GM18502 (cell line): ENCODE results near the gene UGT1A3.
"Not testable (repeated sequence)": the region's sequence is repeated elsewhere in the genome, so short reads cannot be mapped to it uniquely, and the experiment has no call there.

Source experiments
- ATAC-seq: cut with Tn5 transposase; IDR thresholded peaks from one replicate; pipeline ENCODE4 v1.9.1; 2021; ENCODE audit warnings: mild to moderate bottlenecking; ENCODE audit not compliant: unreplicated experiment, poor library complexity

The UGT1A3 gene

DNA sequence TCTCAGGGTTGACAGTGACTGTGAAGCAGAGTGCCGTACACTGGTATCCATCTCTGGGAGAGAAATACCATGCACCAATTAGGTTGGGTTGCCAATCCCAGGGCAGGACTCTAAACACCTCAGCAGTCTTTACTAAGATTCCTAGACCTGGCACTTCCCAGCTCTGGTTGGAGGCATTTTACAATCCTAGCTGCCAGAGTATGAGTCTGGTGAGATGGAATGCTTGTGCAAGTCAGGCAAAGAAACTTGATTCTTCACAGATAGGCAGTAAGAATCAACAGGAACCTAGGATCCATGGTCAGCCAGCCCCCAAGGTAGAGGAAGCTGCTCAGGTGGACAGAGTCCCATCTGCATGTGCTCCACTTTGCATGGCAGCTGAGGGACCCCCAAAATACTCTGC, 22.1 kb upstream of the UGT1A3 start:
- ATAC-seq = no peak

DNA sequence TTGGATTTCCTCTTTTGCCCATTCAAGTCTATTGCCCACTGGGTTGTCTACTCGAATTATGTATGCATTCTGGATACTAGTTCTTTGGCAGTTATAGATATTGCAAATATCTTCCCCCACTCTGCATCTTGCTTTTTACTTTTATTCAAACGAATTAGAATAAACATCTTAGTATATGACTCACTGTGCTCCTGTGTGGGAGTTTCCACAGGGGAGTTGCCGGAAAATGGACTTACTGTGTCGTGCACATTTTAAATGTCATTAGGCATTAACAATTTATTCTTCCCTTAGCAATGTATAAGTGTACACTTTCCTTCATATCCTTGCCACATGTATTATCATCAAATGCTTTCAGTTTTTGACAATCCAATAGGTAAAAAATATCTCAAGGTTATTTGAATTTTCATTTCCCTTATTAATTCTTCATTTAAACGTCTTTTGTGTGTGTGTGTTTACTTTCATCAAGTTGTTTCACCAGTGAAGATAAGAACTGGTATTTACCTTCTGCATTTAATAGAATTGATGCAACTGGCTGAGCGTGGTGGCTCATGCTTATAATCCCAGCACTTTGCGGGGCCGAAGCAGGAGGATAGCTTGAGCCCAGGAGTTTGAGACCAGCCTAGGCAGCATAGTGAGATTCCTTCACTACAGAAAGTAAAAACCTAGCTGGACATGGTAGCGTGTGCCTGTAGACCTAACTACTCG, 20.8 kb upstream of the UGT1A3 start:
- ATAC-seq = no peak

DNA sequence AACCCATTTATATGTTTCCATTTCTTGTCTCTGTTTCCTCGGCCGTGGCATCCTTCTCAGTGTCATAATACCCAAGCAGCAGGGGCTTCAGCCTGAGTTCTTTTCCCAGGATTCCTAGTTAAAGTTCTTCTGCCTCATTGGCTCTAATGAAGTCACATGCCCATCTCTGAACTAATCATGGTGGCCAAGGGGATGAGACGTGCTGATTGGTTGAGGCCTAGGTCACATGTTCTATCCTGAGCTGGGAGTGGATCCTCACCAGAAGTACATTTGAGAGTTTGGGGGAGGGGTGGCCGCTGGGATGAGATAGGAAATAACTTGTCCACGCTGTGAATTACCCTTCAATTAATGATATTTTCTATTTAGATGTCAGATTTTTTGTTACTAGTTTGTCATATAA, 19.9 kb upstream of the UGT1A3 start:
- ATAC-seq = no peak

DNA sequence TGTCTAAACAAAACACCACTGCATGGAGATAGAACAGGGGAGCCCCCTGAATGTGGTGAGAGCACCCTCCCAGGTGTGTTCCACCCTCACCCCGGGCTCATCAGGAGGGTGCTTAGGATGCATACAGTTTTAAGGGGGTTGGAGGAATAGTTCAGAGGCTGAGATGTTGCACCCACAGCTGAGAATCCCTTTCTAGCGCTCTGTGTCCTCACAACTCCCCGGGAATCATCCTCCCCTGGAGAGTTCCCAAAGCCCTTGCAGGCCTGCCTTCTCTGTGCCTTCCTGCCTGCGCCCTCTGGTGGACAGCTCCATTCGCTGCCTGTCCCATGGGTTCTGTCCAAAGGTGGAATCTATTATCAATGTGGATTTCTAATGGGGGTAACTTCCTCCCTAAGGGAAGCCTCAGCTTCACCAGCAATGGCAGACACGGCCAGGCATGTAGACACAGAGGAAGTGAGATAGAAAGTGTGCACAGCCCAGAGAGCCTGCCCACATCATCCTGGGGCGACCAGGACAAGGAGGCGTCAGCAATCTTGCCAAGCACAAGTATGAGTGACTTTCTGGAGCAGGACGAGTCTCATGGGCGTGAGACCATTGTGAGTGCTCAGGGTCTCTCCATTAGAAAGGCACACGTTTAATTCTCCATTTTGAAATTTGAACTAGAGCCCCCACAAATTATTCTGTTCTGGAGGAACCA, 17.4 kb upstream of the UGT1A3 start:
- peak; percentile 50 for ATAC-seq

DNA sequence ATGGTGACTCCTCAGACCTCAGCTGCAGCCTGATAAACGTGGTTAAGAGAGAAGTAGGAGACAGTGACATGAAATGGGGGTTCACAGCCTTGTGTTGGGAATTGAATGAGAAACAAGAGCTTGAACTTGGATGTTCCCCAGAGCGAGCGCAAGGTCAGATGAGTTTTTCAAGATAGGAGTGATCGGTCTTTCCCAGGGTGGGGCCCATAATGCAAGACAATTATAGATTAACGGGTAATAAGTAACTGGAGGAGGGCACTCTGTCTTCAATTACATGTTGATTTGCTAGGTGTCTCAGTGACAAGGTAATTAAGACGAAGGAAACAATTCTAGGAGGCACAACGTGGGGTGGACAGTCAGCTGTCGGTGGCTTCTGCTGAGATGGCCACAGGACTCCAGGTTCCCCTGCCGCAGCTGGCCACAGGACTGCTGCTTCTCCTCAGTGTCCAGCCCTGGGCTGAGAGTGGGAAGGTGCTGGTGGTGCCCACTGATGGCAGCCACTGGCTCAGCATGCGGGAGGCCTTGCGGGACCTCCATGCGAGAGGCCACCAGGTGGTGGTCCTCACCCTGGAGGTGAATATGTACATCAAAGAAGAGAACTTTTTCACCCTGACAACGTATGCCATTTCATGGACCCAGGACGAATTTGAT, 16.1 kb upstream of the UGT1A3 start, which contains the start of gene UGT1A5:
Gene UGT1A5, plus strand, starts transcription at position 297 of the 651 bp plus-strand sequence. Its CDS starts 85 bp downstream, at position 382.
- no peak for ATAC-seq

DNA sequence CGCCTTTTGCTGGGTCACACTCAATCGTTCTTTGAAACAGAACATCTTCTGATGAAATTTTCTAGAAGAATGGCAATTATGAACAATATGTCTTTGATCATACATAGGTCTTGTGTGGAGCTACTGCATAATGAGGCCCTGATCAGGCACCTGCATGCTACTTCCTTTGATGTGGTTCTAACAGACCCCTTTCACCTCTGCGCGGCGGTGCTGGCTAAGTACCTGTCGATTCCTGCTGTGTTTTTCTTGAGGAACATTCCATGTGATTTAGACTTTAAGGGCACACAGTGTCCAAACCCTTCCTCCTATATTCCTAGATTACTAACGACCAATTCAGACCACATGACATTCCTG, 15.6 kb upstream of the UGT1A3 start:
- ATAC-seq = no peak

DNA sequence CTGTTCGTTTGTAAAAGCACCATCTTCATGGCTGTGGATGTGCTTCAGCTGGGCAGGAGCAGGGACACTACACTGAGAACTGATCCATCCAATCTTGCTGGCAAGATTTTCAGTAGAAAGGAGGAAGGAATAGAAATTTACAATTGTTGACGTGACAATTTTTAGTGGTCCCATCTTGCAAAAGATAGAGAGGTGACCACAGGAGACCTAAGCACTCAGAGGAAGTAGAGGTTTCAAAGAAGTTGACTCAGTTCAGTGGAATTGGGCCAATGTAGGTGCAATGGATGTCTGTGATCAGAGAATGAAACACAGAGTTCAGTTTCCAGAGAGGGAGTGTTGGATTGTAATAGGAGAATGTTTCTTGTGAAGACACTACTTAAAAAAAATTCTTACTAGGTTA, 14.7 kb upstream of the UGT1A3 start:
- no peak for ATAC-seq

DNA sequence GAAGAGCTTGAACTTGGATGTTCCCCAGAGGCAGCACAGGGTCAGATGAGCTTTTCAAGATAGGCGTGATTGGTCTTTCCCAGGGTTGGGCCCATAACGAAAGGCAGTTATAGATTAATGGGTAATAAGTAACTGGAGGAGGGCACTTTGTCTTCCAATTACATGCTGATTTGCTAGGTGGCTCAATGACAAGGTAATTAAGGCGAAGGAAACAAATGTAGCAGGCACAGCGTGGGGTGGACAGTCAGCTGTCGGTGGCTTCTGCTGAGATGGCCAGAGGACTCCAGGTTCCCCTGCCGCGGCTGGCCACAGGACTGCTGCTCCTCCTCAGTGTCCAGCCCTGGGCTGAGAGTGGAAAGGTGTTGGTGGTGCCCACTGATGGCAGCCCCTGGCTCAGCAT, 10.3 kb upstream of the UGT1A3 start, which contains the start of gene UGT1A4:
Gene UGT1A4, plus strand, starts transcription at position 185 of the 400 bp plus-strand sequence. Its CDS starts 85 bp downstream, at position 270.
- ATAC-seq = no peak

DNA sequence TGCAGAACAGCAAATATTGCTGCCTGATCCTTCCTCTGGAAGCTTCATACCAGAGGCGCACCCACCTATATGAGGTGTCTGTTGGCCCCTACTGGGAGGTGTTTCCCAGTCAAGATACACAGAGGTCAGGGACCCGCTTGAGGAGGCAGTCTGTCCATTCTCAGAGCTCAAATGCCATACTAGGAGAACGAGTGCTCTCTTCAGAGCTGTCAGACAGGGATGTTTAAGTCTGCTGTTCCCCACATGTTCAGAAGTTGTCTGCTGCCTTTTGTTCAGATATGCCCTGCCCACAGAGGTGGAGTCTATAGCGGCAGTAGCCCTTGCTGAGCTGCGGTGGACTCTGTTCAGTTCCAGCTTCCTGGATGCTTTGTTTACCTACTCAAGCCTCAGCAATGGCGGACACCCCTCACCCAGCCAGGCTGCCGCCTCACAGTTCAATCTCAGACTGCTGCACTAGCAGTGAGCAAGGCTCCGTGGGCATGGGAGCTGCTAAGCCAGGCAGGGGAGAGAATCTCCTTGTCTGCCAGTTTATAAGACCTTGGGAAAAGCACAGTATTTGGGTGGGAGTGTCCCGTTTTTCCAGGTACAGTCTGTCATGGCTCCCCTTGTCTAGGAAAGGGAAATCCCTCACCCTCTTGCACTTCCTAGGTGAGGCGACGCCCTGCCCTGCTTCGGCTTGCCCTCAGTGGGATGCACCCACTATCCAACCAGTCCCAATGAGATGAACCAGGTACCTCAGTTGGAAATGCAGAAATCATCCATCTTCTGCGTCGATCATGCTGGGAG, 8.2 kb downstream of the UGT1A3 start:
- not testable (repeated sequence) for ATAC-seq

DNA sequence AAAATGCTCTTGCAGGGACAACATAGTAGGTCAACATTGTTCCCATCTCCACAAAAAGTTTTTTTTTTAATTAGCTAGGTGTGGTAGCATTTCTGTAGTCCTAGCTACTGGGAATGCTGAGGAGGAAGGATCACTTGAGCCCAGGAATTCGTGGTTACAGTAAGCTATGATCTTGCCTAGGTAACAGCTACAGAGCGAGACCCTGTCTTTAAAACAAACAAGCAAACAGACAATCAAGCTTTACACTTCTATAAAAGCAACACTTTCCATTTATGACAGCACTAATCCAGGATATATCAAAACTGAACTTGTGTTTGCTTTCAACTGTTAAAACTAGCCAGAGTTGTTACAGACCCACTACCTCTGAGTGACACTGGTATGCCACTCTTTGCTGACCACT, 12.0 kb downstream of the UGT1A3 start:
- ATAC-seq = no peak

DNA sequence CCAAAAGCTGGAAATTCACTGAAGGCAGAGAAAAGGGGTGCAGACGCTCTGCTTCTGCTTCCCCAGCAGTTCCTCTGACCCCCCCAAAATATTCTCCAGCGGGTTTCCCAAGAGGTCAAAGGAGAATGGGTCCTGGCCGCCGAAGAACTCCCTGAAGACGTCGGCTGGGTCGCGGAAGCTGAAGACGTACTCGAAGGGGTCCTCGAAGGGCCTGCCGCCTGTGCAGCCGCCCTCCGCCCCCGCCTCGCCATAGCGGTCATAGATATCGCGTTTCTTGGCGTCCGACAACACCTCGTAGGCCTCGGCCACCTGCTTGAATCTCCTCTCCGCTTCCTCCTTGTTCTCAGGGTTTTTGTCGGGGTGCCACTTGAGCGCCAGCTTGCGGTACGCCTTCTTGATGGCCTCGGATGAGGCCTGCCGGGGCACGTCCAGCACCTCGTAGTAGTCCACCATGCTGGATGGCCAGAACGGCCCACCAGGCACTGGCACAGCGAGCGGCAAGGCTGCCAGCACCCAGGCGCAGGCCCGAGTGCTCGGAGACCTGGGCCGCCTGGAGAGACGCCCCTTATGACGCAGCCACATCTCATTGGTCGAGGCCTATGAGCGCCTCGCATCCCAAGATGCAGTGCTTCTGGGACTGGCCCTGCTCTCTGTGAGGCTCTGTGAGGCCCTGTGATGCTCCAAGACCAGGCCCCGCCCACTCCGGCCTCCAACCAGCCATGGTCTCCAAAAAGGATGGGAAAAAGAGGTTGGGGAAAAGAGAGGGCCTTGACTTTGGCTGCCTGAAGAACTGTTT, 14.8 kb downstream of the UGT1A3 start:
- no peak for ATAC-seq

DNA sequence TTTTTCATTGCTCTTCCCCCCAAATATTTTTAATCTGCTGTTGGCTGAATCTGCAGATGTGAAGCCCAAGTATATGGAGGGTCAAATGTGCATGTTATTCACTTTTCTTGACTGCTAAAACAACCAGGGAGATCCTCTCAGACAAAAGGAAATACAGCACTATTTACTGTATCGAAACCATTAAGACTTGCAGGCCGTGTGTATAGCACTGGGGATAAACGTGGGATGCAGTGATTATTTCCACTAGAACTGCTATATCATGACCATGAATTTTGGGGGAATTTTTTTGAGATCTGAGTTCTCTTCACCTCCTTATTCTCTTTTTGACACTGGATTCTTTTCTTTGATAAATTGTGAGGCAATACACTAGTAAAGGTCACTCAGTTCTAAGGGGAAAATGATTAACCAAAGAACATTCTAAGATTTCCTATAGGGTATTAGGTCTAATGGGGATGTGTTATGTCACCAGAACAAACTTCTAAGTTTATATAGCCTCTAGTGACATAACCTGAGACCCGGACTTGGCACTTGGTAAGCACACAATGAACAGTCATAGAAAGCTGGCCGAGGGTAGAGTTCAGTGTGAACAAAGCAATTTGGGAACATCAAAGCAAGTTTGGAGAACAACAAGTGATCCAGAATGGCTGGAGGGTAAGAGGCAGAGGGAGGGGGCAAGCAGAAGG, 16.4 kb downstream of the UGT1A3 start:
- no peak for ATAC-seq

DNA sequence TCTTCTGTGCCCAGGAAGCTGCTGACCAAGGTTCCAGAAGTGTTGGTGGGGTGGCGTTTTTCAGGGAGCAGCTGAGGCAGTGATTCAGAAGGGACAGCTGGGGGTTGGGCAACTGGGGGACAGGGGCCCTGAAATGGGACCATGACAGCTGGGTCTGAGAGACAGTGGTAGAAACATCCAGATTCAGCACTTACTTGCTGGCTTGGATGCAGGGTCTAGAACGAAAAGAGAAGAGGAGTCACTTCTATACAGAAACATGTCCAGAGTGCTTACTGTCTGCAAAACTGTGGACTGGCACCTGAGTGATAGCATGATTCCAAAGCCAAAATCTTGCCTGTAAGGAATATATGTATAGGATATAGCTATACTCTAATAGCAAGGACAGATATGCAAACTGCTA, 17.0 kb downstream of the UGT1A3 start:
- not testable (repeated sequence) for ATAC-seq

DNA sequence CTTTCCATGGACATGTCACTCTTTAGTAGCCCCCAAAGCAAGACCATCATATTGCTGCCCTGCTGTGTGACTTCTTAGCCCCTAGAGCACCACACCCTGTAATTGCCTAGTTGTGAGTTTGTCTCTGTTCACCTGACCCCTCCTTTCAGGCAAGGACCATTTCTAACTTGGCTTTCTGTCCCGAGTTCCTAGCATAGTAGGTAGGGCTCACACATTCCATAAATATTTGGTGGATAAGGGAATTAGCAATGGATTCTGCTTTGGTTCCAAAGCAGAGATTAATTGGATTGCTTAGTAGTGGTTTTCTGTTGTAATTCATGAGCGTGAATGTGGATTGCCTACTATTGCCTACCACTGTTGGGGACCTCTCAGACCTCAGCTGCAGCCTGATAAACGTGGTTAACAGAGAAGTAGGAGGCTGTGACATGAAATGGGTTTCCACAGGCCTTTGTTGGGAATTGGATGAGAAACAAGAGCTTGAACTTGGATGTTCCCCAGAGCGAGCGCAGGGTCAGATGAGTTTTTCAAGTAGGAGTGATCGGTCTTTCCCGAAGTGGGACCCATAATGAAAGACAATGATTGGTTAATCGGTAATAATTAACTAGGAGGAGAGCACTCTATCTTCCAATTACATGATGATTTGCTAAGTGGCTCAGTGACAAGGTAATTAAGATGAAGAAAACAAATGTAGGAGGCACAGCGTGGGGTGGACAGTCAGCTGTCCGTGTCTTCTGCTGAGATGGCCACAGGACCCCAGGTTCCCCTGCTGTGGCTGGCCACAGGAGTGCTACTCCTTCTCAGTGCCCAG, 17.8 kb downstream of the UGT1A3 start:
- ATAC-seq = no peak

DNA sequence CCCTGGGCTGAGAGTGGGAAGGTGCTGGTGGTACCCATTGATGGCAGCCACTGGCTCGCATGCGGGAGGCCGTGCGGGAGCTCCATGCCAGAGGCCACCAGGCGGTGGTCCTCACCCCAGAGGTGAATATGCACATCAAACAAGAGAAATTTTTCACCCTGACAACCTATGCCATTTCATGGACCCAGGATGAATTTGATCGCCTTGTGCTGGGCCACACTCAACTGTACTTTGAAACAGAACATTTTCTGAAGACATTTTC, 18.4 kb downstream of the UGT1A3 start:
- ATAC-seq = no peak

DNA sequence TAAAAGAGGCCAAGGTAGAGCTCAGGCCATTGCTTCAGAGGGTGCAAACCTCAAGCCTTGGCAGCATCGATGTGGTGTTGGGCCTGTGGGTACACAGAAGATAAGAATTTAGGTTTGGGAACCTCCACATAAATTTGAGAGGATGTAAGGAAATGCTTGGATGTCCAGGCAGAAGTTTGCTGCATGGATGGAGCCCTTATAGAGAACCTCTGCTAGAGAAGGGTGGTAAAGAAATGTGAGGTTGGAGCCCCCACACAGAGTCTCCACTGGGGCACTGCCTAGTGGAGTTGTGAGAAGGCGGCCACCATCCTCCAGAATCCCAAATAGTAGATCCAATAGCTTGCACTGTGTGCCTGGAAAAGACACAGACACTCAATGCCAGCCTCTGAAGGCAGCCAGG, 21.8 kb downstream of the UGT1A3 start:
- ATAC-seq = not testable (repeated sequence)

DNA sequence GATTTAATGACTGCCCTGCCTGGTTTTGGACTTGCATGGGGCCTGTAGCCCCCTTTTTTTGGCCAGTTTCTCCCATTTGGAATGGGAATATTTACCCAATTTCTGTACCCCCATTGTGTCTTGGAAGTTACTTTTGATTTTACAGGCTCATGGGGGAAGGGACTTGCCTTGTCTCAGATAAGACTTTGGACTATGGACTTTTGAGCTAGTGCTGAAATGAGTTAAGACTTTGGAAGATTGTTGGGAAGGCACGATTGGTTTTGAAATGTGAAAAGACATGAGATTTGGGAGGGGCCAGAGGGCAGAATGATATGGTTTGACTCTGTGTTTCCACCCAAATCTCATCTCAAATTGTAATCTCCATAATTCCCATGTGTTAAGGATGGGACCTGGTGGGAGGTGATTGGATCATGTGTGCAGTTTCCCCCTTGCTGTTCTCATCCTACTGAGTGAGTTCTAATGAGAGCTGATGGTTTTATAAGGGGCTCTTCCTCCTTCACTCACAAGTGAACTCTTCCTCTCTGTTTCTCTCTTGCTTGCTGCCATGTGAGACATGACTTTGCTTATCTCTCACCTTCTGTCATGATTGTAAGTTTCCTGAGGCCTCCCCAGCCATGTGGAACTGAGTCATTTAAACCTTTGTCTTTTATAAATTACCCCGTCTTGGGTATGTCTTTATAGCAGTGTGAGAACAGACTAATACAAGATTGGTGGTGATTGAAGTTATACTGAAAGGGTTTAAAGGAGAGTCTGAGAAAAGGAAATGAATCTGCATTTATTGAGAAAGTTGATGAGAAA, 22.6 kb downstream of the UGT1A3 start:
- ATAC-seq = not testable (repeated sequence)
